ENCODE measurements around the gene CRHR2. TPM values are rescaled to one million over a fixed set of nuclear protein-coding genes. Genes with fewer than 3 reads are reported as not detected.

The CRHR2 gene
- total RNA-seq (2022; extraction: Qiagen RNA extraction; ENCODE audit: low read depth): not detected in 5 replicates

DNA sequence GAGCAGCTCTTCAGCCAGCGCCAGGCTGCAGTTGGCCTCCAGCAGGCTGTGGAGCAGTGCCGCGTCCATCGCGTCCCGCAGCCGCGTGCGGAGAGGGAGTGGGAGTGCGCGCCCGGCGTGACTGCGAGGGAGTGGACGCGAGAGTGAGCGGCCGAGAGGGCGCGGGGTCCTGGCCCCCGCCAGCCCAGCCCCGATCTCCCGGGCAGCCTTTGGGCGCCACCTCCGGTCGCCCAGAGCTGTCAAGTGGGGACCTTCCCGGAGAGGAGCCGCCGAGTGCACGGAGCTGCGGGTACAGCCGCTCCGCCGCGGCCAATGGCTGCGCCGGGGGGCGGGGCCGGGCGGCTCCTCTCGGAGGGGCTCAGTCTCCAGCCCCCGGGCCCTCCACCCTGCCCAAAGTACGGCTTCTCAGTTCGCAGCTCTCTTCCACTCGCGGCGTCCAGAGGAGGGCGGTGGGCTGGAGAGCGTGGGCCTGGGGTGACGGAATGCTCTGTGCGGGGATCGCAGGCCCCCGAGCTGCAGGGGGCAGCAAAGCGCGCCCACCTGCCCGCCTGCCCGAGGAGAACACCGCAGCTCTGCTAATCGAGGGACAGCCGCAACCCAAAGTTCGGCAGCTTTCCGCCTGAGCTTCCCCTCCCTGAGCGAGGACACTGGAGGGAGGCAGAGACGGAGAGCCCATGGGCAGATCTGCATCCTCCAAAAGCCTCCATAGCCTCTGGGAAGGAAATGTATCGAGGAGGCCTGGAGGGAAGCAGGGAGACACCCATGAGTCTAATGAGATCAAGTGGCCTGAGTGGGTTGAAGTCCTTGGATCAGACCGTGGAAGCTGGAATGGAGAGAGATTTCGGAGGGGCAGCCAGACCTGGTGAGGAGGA, at the start of gene CRHR2:
Gene CRHR2 (minus strand): TSS at position 245 of the 872 bp plus-strand sequence. CDS start 176 bp downstream, at position 69.

Other genes starting within 250 kb of the CRHR2 start
- 4.3 to 7.2 TPM (median 6.1 TPM) in 5 replicates for gene NOD1, start 203.7 kb downstream of the CRHR2 start, total RNA-seq (2022; extraction: Qiagen RNA extraction; ENCODE audit: low read depth)
- gene GGCT, start 177.6 kb downstream of the CRHR2 start, total RNA-seq (2022; extraction: Qiagen RNA extraction; ENCODE audit: low read depth): 70.7 to 84.8 TPM (median 74.9 TPM) in 5 replicates
- gene GARS1, start 87.6 kb downstream of the CRHR2 start, total RNA-seq (2022; extraction: Qiagen RNA extraction; ENCODE audit: low read depth): 140 to 158 TPM (median 154 TPM) in 5 replicates
- not detected in 5 replicates for gene INMT, start 69.7 kb upstream of the CRHR2 start, total RNA-seq (2022; extraction: Qiagen RNA extraction; ENCODE audit: low read depth)
- 2.6 to 3.5 TPM (median 3.2 TPM) in 5 replicates for gene MINDY4, start 89.0 kb upstream of the CRHR2 start, total RNA-seq (2022; extraction: Qiagen RNA extraction; ENCODE audit: low read depth)
- gene AQP1, start 229.4 kb upstream of the CRHR2 start, total RNA-seq (2022; extraction: Qiagen RNA extraction; ENCODE audit: low read depth): 0.41 to 0.88 TPM (median 0.44 TPM) in 5 replicates

Measured in A549 treated with DMSO at 1 μM for 4 hours (cell line).